ENCODE results near the gene NME9.

- TF ChIP-seq POLR2AphosphoS5 (IDR thresholded peaks at IDR 0.05; ENCODE audit: low read depth, low read length), result no peak
- TF ChIP-seq, protein P1, sequence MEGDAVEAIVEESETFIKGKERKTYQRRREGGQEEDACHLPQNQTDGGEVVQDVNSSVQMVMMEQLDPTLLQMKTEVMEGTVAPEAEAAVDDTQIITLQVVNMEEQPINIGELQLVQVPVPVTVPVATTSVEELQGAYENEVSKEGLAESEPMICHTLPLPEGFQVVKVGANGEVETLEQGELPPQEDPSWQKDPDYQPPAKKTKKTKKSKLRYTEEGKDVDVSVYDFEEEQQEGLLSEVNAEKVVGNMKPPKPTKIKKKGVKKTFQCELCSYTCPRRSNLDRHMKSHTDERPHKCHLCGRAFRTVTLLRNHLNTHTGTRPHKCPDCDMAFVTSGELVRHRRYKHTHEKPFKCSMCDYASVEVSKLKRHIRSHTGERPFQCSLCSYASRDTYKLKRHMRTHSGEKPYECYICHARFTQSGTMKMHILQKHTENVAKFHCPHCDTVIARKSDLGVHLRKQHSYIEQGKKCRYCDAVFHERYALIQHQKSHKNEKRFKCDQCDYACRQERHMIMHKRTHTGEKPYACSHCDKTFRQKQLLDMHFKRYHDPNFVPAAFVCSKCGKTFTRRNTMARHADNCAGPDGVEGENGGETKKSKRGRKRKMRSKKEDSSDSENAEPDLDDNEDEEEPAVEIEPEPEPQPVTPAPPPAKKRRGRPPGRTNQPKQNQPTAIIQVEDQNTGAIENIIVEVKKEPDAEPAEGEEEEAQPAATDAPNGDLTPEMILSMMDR (IDR thresholded peaks at IDR 0.05), result peak; percentile 39
- TF ChIP-seq, protein P2, sequence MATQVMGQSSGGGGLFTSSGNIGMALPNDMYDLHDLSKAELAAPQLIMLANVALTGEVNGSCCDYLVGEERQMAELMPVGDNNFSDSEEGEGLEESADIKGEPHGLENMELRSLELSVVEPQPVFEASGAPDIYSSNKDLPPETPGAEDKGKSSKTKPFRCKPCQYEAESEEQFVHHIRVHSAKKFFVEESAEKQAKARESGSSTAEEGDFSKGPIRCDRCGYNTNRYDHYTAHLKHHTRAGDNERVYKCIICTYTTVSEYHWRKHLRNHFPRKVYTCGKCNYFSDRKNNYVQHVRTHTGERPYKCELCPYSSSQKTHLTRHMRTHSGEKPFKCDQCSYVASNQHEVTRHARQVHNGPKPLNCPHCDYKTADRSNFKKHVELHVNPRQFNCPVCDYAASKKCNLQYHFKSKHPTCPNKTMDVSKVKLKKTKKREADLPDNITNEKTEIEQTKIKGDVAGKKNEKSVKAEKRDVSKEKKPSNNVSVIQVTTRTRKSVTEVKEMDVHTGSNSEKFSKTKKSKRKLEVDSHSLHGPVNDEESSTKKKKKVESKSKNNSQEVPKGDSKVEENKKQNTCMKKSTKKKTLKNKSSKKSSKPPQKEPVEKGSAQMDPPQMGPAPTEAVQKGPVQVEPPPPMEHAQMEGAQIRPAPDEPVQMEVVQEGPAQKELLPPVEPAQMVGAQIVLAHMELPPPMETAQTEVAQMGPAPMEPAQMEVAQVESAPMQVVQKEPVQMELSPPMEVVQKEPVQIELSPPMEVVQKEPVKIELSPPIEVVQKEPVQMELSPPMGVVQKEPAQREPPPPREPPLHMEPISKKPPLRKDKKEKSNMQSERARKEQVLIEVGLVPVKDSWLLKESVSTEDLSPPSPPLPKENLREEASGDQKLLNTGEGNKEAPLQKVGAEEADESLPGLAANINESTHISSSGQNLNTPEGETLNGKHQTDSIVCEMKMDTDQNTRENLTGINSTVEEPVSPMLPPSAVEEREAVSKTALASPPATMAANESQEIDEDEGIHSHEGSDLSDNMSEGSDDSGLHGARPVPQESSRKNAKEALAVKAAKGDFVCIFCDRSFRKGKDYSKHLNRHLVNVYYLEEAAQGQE (IDR thresholded peaks at IDR 0.05; ENCODE audit: insufficient read depth in 1 of 2, low read depth in 2 of 2, low read length in 1 of 2), result no peak
Observed at GRCh38 chr3:138263104-138263503, 66.5 kb downstream of the NME9 start.

Data from Panc1 (cell line).